Activated T-cell treated with anti-CD3 and anti-CD28 coated beads for 1 hour (primary cell): Measurements from ENCODE around the gene FURIN.
"Not testable (repeated sequence)": the region's sequence is repeated elsewhere in the genome, so short reads cannot be mapped to it uniquely, and the experiment has no call there.

Experiments
- DNase-seq: peaks from one replicate; pipeline ENCODE4 v3.0.0-alpha.2; 2020; ENCODE audit warnings: low read depth

The FURIN gene

GRCh38 chr15:90844696-90845095, 23.7 kb upstream of the FURIN start:
- no peak for DNase-seq

- DNase-seq, result no peak
Measured at GRCh38 chr15:90845201-90845949, 23.0 kb upstream of the FURIN start.

- not testable (repeated sequence) for DNase-seq
Measured at GRCh38 chr15:90849424-90849823, 19.0 kb upstream of the FURIN start.

GRCh38 chr15:90851114-90851513, 17.3 kb upstream of the FURIN start:
- no peak for DNase-seq

GRCh38 chr15:90851940-90852339, 16.4 kb upstream of the FURIN start:
- no peak for DNase-seq

GRCh38 chr15:90855139-90855538, 13.2 kb upstream of the FURIN start:
- no peak for DNase-seq

GRCh38 chr15:90857337-90857736, 11.1 kb upstream of the FURIN start:
- DNase-seq, result no peak

- DNase-seq, result no peak
Measured at GRCh38 chr15:90857883-90858443, 10.4 kb upstream of the FURIN start.

- no peak for DNase-seq
Measured at GRCh38 chr15:90859234-90860131, 8.9 kb upstream of the FURIN start.

GRCh38 chr15:90860450-90860849, 7.9 kb upstream of the FURIN start:
- DNase-seq, result no peak

GRCh38 chr15:90860942-90861675, 7.3 kb upstream of the FURIN start:
- no peak for DNase-seq

- no peak for DNase-seq
Measured at GRCh38 chr15:90862487-90862886, 5.9 kb upstream of the FURIN start.

GRCh38 chr15:90862964-90863778, 5.2 kb upstream of the FURIN start:
- no peak for DNase-seq

GRCh38 chr15:90863987-90864386, 4.4 kb upstream of the FURIN start:
- DNase-seq, result no peak

GRCh38 chr15:90864507-90864906, 3.9 kb upstream of the FURIN start:
- DNase-seq, result no peak

GRCh38 chr15:90865702-90866101, 2.7 kb upstream of the FURIN start:
- DNase-seq, result no peak

- DNase-seq, result no peak
Measured at GRCh38 chr15:90866161-90866715, 2.1 kb upstream of the FURIN start.

GRCh38 chr15:90866800-90867199, 1.6 kb upstream of the FURIN start:
- DNase-seq, result no peak

- DNase-seq, result no peak
Measured at GRCh38 chr15:90869140-90869541, 753 bp downstream of the FURIN start.

- peak; percentile 17 for DNase-seq
Measured at GRCh38 chr15:90869601-90870353, 1.4 kb downstream of the FURIN start.
